ENCODE measurements around the gene KCNT1. TPM values are rescaled to one million over a fixed set of nuclear protein-coding genes. Genes with fewer than 3 reads are reported as not detected.

Gene KCNT1
- total RNA-seq, 1 experiment from 2014 or later = 0.17 TPM

DNA sequence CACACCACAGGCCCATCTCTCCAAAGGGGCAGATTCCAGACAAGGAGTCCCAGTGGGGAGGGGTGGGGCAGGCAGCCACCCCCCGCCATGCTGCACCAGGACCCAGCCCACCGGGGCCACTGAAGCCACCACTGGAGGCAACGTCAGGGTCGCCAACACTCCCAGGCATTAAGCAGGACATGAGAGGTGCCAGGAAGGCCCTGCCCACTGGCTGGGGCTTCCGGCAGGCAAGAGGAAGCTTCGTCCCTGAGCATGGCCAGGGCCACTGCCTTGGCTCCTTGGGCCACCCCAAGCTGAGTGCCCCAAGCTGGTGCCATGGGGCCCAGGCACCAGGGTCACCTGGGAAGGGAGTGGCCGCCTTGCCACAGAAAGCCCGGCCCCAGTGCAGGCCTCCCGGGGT lies 17.5 kb downstream of the KCNT1 start:
- ChIA-PET POLR2A (no interaction called here), RAD21 (ENCODE audit: low non-redundant PET in 1 of 2, low total read pairs in 2 of 2, uncharacterized antibody in 2 of 2, unreplicated experiment in 2 of 2) (no interaction called here), CTCF (no interaction called here)
- H3K27ac ChIP-seq (ENCODE audit: low read depth, low read length) = no peak overlapping the region
- H3K4me3 ChIP-seq (replicated peaks in 1 of 2; ENCODE audit: low read depth in 1 of 2, low read length in 2 of 2) = no peak overlapping the region
- no peak for DNase-seq (ENCODE audit: low read depth, low spot score)
- intact Hi-C loops (cut with micrococcal nuclease) = no loop called here
- H3K27me3 ChIP-seq (ENCODE audit: insufficient read depth, low read length) = no peaks in the 10 kb centered on the region
- peaks cover 6 to 12% of the 10 kb centered on the region in 2 experiments; a peak in 3 of 4 replicates for H3K4me1 ChIP-seq (ENCODE audit: control insufficient read depth in 1 of 2, insufficient read depth in 2 of 2, low read length in 2 of 2)
- no peak overlapping the region for H3K9ac ChIP-seq (ENCODE audit: low read length)
- H3K4me2 ChIP-seq (ENCODE audit: low read length) = no peak overlapping the region
- no peak for ATAC-seq
- H3K9me3 ChIP-seq (ENCODE audit: control insufficient read depth in 1 of 2, insufficient read depth in 1 of 2, low read depth in 1 of 2, low read length in 2 of 2) = no peaks in the 10 kb centered on the region
- H4K20me1 ChIP-seq (ENCODE audit: insufficient read depth) = no peaks in the 10 kb centered on the region
- no peaks in the 10 kb centered on the region for H3K36me3 ChIP-seq (ENCODE audit: control insufficient read depth in 1 of 2, insufficient read depth in 2 of 2, low read length in 2 of 2)
- TF ChIP-seq ZNF274 (IDR thresholded peaks at IDR 0.05; ENCODE audit: low read depth, low read length) = no peak
- no peak for TF ChIP-seq TCF7L2 (IDR thresholded peaks at IDR 0.05; ENCODE audit: borderline replicate concordance, extremely low read depth, insufficient read depth, insufficient read length)
- TF ChIP-seq, protein P1, sequence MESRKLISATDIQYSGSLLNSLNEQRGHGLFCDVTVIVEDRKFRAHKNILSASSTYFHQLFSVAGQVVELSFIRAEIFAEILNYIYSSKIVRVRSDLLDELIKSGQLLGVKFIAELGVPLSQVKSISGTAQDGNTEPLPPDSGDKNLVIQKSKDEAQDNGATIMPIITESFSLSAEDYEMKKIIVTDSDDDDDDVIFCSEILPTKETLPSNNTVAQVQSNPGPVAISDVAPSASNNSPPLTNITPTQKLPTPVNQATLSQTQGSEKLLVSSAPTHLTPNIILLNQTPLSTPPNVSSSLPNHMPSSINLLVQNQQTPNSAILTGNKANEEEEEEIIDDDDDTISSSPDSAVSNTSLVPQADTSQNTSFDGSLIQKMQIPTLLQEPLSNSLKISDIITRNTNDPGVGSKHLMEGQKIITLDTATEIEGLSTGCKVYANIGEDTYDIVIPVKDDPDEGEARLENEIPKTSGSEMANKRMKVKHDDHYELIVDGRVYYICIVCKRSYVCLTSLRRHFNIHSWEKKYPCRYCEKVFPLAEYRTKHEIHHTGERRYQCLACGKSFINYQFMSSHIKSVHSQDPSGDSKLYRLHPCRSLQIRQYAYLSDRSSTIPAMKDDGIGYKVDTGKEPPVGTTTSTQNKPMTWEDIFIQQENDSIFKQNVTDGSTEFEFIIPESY (IDR thresholded peaks at IDR 0.05; ENCODE audit: extremely low read depth, insufficient replicate concordance, low read length) = no peak
- TF ChIP-seq SIN3A (IDR thresholded peaks at IDR 0.05; ENCODE audit: low read depth) = no peak
- no peak for TF ChIP-seq ELF1 (IDR thresholded peaks at IDR 0.05; ENCODE audit: borderline replicate concordance, low read depth)
- TF ChIP-seq EZH2phosphoT487 (IDR thresholded peaks at IDR 0.05; ENCODE audit: borderline replicate concordance) = no peak
- no peak for TF ChIP-seq RAD21 (IDR thresholded peaks at IDR 0.05; ENCODE audit: low read depth)
- no peak for TF ChIP-seq YY1 (IDR thresholded peaks at IDR 0.05; ENCODE audit: extremely low read depth, insufficient replicate concordance, low read depth, low read length)
- no peak for TF ChIP-seq ZFX (IDR thresholded peaks at IDR 0.05)
- TF ChIP-seq FOSL1 (IDR thresholded peaks at IDR 0.05; ENCODE audit: low read depth) = no peak
- TF ChIP-seq, protein P2, sequence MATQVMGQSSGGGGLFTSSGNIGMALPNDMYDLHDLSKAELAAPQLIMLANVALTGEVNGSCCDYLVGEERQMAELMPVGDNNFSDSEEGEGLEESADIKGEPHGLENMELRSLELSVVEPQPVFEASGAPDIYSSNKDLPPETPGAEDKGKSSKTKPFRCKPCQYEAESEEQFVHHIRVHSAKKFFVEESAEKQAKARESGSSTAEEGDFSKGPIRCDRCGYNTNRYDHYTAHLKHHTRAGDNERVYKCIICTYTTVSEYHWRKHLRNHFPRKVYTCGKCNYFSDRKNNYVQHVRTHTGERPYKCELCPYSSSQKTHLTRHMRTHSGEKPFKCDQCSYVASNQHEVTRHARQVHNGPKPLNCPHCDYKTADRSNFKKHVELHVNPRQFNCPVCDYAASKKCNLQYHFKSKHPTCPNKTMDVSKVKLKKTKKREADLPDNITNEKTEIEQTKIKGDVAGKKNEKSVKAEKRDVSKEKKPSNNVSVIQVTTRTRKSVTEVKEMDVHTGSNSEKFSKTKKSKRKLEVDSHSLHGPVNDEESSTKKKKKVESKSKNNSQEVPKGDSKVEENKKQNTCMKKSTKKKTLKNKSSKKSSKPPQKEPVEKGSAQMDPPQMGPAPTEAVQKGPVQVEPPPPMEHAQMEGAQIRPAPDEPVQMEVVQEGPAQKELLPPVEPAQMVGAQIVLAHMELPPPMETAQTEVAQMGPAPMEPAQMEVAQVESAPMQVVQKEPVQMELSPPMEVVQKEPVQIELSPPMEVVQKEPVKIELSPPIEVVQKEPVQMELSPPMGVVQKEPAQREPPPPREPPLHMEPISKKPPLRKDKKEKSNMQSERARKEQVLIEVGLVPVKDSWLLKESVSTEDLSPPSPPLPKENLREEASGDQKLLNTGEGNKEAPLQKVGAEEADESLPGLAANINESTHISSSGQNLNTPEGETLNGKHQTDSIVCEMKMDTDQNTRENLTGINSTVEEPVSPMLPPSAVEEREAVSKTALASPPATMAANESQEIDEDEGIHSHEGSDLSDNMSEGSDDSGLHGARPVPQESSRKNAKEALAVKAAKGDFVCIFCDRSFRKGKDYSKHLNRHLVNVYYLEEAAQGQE (IDR thresholded peaks at IDR 0.05; ENCODE audit: low read depth) = no peak
- TF ChIP-seq, protein P3, sequence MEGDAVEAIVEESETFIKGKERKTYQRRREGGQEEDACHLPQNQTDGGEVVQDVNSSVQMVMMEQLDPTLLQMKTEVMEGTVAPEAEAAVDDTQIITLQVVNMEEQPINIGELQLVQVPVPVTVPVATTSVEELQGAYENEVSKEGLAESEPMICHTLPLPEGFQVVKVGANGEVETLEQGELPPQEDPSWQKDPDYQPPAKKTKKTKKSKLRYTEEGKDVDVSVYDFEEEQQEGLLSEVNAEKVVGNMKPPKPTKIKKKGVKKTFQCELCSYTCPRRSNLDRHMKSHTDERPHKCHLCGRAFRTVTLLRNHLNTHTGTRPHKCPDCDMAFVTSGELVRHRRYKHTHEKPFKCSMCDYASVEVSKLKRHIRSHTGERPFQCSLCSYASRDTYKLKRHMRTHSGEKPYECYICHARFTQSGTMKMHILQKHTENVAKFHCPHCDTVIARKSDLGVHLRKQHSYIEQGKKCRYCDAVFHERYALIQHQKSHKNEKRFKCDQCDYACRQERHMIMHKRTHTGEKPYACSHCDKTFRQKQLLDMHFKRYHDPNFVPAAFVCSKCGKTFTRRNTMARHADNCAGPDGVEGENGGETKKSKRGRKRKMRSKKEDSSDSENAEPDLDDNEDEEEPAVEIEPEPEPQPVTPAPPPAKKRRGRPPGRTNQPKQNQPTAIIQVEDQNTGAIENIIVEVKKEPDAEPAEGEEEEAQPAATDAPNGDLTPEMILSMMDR (IDR thresholded peaks at IDR 0.05 in 2 of 3, conservative IDR thresholded peaks at IDR 0.05 in 1 of 3; ENCODE audit: borderline replicate concordance in 1 of 3, insufficient read depth in 1 of 3, low read depth in 2 of 3, low read length in 2 of 3) = no peak
- no peak for TF ChIP-seq POLR2AphosphoS5 (IDR thresholded peaks at IDR 0.05; ENCODE audit: low read depth, low read length)
- no peak for TF ChIP-seq SP1 (IDR thresholded peaks at IDR 0.05; ENCODE audit: low read depth)
- TF ChIP-seq POLR2A (IDR thresholded peaks at IDR 0.05; ENCODE audit: borderline replicate concordance, extremely low read depth, insufficient read depth, insufficient read length) = no peak
- TF ChIP-seq JUND (IDR thresholded peaks at IDR 0.05) = no peak
- TF ChIP-seq, protein P4, sequence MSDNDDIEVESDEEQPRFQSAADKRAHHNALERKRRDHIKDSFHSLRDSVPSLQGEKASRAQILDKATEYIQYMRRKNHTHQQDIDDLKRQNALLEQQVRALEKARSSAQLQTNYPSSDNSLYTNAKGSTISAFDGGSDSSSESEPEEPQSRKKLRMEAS (IDR thresholded peaks at IDR 0.05) = no peak
- no peak for TF ChIP-seq CBX3 (IDR thresholded peaks at IDR 0.05; ENCODE audit: low read depth)
- TF ChIP-seq SRF (IDR thresholded peaks at IDR 0.05; ENCODE audit: low read depth) = no peak
- no peak for TF ChIP-seq CEBPB (IDR thresholded peaks at IDR 0.05; ENCODE audit: low read depth)
- H3K79me2 ChIP-seq (ENCODE audit: insufficient read depth, low read length) = no peaks in the 10 kb centered on the region
- H3K9me2 ChIP-seq (ENCODE audit: insufficient read depth) = no peaks in the 10 kb centered on the region
- no peak overlapping the region for H2AFZ ChIP-seq (ENCODE audit: low read depth, low read length, poor library complexity, severe bottlenecking)
- BruUV-seq (replicated peaks) = no TSS peak

All from HCT116 (cell line).